Lung (tissue), 12 donors: ENCODE measurements around the gene MGAT3. TPM values are rescaled to one million over a fixed set of nuclear protein-coding genes. Genes with fewer than 3 reads are reported as not detected.

Experiments used
- ATAC-seq: fragments of 200-7000 bp; cut with Tn5 transposase; one replicate; pipeline ENCODE4 v1.9.1; 2020; ENCODE audit warnings: moderate number of reproducible peaks; ENCODE audit not compliant: insufficient read depth, low FRiP score
- DNase-seq, 3 donors: peaks; one replicate each; pipeline ENCODE4 v3.0.0-alpha.2; 2013 to 2017
- H3K27ac ChIP-seq, 2 donors: one replicate each; pipeline ENCODE4 v1.5.1; 2013; ENCODE audit warnings: mild to moderate bottlenecking in 2 of 2, moderate library complexity in 2 of 2, control low read depth in 1 of 2, inconsistent platforms in 1 of 2, low read depth in 1 of 2, low read length in 1 of 2
- H3K27me3 ChIP-seq, 3 donors: one replicate each; pipeline ENCODE4 v1.5.1; 2013; ENCODE audit warnings: low read length in 2 of 3; ENCODE audit not compliant: control insufficient read depth in 3 of 3, insufficient read depth in 3 of 3
- H3K36me3 ChIP-seq, 4 donors: one replicate each; pipeline ENCODE4 v1.5.1; 2013; ENCODE audit warnings: low read length in 4 of 4, mild to moderate bottlenecking in 1 of 4, moderate library complexity in 1 of 4; ENCODE audit not compliant: control insufficient read depth in 4 of 4, insufficient read depth in 4 of 4
- H3K4me1 ChIP-seq, 5 donors: one replicate each; pipeline ENCODE4 v1.5.1; 2013; ENCODE audit warnings: low read length in 5 of 5, mild to moderate bottlenecking in 2 of 5, moderate library complexity in 1 of 5; ENCODE audit not compliant: control insufficient read depth in 5 of 5, insufficient read depth in 5 of 5
- H3K4me3 ChIP-seq: one replicate; pipeline ENCODE4 v1.5.1; 2013; ENCODE audit warnings: mild to moderate bottlenecking, control low read depth, moderate library complexity
- H3K9ac ChIP-seq, 2 donors: one replicate each; pipeline ENCODE4 v1.5.1; 2013; ENCODE audit warnings: low read length in 2 of 2, control low read depth in 1 of 2; ENCODE audit not compliant: insufficient read depth in 1 of 2
- H3K9me3 ChIP-seq, 4 donors: one replicate each; pipeline ENCODE4 v1.5.1; 2013; ENCODE audit warnings: low read length in 3 of 4, mild to moderate bottlenecking in 1 of 4, moderate library complexity in 1 of 4; ENCODE audit not compliant: control insufficient read depth in 4 of 4, insufficient read depth in 3 of 4
- CTCF ChIP-seq: IDR thresholded peaks from 2 replicates; pipeline ENCODE4 v1.5.1; 2012; ENCODE audit warnings: mild to moderate bottlenecking; ENCODE audit errors: control extremely low read depth, extremely low read depth
- WGBS, 2 donors: extraction: QIAGEN DNeasy Blood & Tissue Kit; methylation state at CpG; one replicate each; pipeline ENCODE4 v1.1.7; 2013; 5-methylcytosine and 5-hydroxymethylcytosine counted together
- polyA plus RNA-seq, 2 donors: library from polyadenylated mRNA; stranded (reverse); fragments of 200-250 nt; gene quantifications; one replicate each; pipeline ENCODE4 v1.2.1, GENCODE V29; 2013
- total RNA-seq, 2 donors: library from RNA; depleted of rRNA in 1 of 2; stranded (reverse); fragments of >200 nt in 1 of 2; gene quantifications; one replicate each; pipeline ENCODE4 v1.2.1, GENCODE V29; 2014 to 2021
- donor health status: control.
- donor health status: control.
- donor health status: Bipolar disorder and iron deficiency.
- donor health status: healthy.
- donor health status: DM: yes; HTN: yes; CAD: no.

Gene MGAT3
- total and polyA plus RNA-seq, 4 donors, result 5.6 to 19.4 (median 5.9) TPM

DNA sequence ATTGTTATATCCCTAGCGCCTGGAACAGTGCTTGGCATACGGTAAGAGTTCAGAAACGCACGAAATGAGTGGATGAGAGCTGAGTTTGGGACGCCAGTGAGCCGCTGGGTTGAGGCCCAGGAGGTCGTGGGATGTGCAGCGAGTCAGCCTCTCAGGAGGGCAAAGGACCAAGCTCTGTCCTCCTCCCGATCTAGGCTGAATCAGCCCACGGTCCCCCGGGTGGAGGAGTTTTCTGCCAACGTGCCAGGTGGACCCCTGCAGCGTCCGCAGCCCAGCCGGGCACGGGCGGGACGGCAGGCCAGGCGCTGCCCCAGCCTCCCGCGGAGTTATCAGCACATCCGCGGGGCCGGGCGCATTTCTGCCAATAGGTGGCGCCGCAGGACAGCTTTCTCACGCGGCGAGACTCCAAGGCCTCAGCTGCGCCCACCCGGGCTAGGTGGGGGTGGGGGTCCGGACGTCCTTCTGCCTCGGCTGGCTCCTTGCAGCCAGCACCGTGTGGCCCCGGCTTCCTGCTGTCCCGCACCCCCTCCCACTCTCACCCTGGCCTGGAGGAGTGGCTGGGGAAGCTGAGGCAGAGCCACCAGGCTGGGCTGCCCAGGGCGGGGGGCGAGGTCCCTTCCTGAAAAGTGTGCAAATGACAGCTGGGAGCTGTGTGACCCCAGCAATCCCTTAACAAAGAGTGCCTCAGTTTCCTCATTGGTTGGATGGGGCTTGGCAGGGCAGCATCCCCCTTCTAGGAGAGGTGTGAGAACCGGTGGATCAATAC, 78.0 kb downstream of the MGAT3 start:
- Histone ChIP-seq H3K9me3 (no peaks in the 10 kb centered on the region), H3K4me1 (peaks cover 5 to 24% (median 6%) of the 10 kb centered on the region in 5 donors), H3K4me3 (no peak overlapping the region), H3K36me3 (peaks cover 0 to 13% (median 9%) of the 10 kb centered on the region in 4 donors), H3K9ac (no peak overlapping the region), H3K27me3 (no peaks in the 10 kb centered on the region), H3K27ac (no peak overlapping the region)
- TF ChIP-seq CTCF, result peak; percentile 89
- DNase-seq (peak; percentile 88 to 91 (median 88)), ATAC-seq (no peak)
- WGBS, 2 donors, result 9 to 16% methylated on average over 41 of the region's 41 CpGs

DNA sequence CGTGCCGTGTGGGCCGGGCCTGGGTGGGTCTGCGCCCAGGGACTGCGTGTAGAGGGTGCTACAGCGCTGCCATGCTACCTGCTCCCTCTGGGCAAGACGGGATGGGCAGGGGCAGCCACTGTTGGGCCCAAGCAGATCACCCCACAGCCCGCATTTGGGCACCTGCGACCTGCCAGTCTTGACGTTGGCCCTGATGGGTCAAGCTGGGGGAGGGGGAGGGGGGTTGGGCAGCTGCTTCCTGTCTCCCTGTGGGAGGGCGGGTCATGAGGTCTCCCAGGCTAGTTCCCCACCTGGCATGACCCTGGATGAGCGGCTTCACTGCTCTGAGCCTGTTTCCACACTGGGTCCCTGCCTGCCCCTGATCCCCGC, 78.5 kb downstream of the MGAT3 start:
- Histone ChIP-seq H3K9me3 (no peaks in the 10 kb centered on the region), H3K27me3 (no peaks in the 10 kb centered on the region), H3K9ac (no peak overlapping the region), H3K4me1 (peaks cover 3 to 21% (median 6%) of the 10 kb centered on the region in 5 donors), H3K4me3 (no peak overlapping the region), H3K36me3 (peaks cover 0 to 11% (median 7%) of the 10 kb centered on the region in 4 donors), H3K27ac (no peak overlapping the region)
- DNase-seq, result no peak
- ATAC-seq, result no peak
- no peak for TF ChIP-seq CTCF
- 44 to 54% methylated on average over 11 to 13 of the region's 13 CpGs for WGBS, 2 donors

DNA sequence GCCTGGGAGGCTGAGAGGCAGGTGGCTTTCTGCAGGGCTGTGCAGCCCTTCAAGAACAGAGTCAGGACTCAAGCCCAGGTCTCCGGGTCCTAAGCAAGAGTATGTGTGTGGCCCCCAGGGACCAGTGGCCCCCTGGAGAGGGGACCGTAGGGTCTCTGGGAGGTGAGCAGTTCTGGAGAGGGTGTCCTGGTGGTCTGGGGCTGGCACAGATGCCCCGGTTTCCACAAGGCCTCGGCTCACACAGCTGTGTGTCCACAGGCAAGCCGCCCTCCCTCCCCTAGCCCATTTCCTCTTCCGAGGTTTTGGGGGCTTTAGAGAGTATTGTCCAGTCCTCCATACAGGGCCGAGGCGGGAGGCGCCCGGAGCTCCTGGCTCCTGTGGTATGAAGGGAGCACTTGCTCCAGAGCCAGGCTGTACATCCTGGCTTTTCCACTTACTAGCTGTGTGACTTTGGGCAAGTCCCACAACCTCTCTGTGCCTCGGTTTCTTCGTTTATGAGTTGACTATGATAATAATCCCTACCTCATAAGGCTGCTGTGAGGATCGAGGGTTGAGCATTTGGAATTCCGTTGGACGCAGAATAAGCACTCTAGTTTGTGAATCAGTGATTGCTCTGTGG, 79.1 kb downstream of the MGAT3 start:
- 87 to 90% methylated on average over 15 of the region's 15 CpGs for WGBS, 2 donors
- Histone ChIP-seq H3K36me3 (peaks cover 0 to 8% (median 4%) of the 10 kb centered on the region in 4 donors), H3K27ac (no peak overlapping the region), H3K4me1 (peaks cover 2 to 18% (median 6%) of the 10 kb centered on the region in 5 donors), H3K9me3 (no peaks in the 10 kb centered on the region), H3K9ac (no peak overlapping the region), H3K27me3 (no peaks in the 10 kb centered on the region), H3K4me3 (no peak overlapping the region)
- TF ChIP-seq CTCF, result no peak
- no peak for ATAC-seq
- no peak for DNase-seq
